ENCODE measurements around the gene FGGY.
"Not testable (repeated sequence)": the region's sequence is repeated elsewhere in the genome, so short reads cannot be mapped to it uniquely, and the experiment has no call there.

Gene FGGY

DNA sequence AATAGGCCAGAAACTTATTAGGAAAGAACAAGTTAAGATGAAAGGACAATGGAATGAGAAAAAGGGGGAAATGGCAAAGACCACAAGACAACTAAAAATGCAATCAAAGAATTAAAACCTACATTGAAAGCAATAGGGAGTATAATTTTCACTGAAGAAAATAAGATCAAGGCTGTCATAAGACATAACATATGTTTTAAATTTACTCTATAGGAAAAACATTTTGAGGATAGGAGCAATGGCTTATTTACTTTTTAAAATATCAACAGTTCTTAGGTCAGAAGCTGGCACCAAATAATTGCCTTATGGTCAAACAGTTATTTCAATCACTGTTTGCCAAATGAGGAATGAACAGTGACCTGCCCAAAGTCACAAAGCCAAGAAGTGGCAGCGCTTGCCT lies 346.6 kb downstream of the FGGY start:
- no peak for DNase-seq (ENCODE audit: low spot score)

DNA sequence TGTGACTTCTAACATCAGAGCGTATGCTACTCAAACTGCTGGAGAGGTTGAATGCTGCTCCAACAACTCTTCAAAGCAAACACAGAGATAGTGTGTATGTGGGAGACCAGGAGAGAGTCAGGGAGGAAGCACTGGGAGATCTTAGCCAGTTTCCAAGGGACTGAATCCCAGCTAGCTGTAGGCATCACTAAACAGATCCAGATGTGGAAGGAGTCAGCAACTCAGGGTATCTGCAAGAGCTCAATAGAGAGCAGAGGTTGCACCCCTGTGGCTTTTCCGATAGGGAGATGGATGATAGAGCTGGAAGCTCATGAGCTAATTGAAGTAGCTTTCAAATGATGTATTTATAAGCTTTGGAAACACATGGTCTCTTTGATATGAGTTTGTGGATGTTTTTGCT lies 349.0 kb downstream of the FGGY start:
- DNase-seq (ENCODE audit: low spot score), result no peak

DNA sequence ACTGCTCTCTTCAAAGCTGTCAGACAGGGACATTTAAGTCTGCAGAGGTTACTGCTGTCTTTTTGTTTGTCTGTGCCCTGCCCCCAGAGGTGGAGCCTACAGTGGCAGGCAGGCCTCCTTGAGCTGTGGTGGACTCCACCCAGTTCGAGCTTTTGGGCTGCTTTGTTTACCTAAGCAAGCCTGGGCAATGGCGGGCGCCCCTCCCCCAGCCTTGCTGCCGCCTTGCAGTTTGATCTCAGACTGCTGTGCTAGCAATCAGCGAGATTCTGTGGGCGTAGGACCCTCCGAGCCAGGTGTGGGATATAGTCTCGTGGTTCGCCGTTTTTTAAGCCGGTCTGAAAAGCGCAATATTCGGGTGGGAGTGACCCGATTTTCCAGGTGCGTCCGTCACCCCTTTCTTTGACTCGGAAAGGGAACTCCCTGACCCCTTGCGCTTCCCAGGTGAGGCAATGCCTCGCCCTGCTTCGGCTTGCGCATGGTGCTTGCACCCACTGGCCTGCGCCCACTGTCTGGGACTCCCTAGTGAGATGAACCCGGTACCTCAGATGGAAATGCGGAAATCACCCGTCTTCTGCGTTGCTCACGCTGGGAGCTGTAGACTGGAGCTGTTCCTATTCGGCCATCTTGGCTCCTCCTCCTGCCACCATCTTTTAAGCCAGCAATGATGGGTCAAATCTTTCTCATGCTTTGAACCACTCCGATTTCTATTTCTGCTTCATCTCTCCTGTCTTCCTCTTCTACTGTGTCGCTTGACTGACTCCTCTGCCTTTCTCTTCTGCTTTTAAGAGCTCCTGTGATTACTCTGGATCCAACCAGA lies 356.5 kb downstream of the FGGY start:
- DNase-seq (ENCODE audit: low spot score), result not testable (repeated sequence)

DNA sequence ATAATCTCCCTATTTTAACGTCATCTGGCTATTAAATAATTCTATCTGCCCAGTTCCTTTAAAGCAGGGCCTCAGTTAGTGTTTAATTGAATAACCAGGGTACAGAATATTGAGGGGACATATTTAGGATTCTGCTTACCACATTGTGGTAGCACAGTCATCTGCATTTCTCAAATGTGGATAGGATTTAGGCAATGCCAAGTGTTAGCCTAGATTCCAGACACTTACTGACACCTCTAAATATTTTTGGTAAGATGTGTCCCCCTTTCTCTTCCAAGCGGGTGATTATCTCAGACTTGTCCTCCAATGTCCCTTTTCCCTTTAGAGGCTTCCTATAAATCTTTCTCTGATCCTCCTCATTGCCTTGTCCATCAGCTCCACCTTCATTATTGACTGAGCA lies 357.1 kb downstream of the FGGY start:
- DNase-seq (ENCODE audit: low spot score), result no peak

DNA sequence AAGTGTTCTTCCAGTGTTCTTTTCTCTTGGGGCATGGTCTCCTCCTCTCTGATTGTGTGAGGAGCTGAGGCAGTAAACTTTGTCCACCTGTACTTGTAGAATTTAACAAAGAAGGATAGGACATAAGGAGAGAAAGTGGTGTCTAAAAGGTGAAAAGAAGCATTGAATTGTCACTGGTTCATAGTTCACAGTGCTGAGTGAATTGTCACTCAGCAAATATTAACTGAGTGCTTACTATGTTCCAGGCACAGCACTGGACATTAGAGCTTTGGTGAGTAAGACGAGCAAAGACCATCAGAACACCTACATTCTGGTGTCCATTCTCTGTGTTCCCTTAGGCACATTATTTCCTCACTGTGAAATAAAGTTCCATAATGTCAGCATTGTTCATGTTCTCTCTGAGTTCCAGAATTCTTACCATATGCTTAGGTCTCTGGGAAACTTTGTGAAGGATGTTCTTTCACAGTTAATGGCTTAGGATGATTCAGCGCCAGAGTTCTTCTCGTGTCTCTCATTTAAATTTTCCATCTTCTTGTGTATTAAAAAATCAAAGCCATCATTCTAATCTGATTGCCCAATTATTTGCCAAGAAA lies 361.1 kb downstream of the FGGY start:
- DNase-seq (ENCODE audit: low spot score), result no peak

DNA sequence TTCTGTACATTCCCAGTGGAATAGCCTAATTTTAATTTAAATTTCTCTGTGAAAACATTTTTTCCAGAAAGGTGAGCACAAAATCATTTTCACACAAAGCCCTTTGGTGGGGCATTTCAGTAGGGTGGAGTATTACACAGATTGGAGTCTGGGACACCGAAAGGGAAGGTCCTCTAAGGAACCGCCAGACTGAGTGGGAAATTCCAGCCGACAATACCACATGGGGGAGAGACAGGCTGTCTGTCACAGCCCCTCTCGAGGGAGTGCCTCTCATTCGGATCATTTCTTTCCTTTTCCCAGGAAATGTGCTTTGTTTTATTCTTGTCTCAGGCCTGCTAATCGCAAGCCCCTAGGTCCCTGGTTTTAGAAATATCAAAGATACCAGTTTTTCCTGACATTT lies 367.3 kb downstream of the FGGY start:
- no peak for DNase-seq (ENCODE audit: low spot score)

DNA sequence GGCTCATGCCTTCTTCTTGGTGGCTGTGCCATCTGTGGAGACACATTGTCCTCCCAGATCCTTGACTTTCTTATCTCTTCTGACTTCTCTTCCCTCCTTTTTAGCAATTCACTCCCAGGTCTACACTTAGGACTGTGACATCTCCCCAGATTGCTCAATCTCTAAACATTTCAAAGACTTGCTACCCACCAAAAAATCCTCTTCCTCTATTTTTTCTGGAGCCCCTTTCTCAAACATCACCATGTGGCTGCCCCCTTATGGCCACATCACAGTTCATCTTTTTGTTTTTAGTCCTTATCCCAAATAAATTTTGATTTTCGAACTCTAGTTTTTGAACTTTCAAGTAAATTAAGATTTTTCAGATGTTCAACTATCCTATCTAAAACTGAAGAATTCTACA lies 369.2 kb downstream of the FGGY start:
- no peak for DNase-seq (ENCODE audit: low spot score)

DNA sequence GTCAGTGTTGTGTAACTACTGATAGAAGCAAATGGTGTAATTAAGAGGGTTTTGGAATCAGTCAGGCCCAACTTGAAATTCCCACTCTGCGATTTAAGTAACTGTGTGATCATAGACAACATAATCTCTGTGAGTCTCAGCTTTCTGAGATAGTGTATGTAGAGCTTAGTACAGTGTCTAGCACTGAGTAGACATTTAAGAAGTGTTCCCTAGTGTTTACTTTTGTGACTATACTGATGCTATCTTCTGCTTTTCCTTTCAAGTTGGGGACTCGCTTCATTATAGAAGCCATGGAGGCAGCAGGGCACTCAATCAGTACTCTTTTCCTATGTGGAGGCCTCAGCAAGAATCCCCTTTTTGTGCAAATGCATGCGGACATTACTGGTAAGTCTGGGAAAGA lies 370.1 kb downstream of the FGGY start:
- DNase-seq (ENCODE audit: low spot score), result no peak

DNA sequence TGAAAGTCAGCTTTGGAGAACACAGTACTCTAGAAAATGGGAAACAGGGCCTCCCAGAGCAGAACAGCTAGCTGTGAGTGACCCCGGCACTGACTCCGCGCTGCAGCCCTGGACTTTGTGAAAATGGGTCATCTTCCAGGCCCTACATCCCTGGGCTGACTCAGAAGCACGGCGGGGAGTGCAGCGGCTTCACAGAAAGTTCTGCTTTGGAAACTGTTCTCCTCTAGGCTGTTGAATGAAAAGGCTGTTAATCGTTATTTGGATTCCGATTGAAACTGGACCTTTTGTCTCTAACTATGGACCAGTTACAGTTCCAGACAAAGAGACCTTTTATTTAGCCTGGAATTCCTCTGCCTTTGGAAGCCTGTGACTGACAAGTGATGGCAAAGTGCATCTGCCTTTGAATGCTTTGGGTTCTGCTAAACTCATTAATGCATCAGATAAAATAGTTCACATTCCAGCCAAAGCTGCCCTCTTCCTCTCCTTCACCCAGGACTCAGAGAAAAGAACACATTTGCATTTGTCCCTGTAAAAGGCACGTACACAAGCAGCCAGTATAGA lies 372.9 kb downstream of the FGGY start:
- DNase-seq (ENCODE audit: low spot score), result peak; percentile 86

DNA sequence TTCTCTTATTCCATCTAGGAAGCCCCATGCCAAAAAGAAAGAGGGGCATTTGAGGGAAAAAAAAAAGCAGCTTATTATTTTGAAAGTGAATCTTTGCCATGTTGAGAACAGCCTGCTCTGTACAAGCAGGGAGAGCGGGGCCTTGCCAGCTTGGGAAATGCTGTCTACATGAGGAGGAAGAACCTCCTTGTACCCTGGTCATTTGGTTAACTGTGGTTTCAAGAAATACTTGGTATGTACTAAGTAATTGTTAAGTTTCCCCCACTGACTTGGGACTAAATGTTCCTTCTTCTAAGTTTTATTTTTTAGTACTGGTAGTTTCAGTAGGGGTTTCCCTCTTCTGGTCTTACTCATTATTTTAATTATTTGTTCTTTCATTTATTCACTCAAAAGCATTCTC lies 373.8 kb downstream of the FGGY start:
- no peak for DNase-seq (ENCODE audit: low spot score)

DNA sequence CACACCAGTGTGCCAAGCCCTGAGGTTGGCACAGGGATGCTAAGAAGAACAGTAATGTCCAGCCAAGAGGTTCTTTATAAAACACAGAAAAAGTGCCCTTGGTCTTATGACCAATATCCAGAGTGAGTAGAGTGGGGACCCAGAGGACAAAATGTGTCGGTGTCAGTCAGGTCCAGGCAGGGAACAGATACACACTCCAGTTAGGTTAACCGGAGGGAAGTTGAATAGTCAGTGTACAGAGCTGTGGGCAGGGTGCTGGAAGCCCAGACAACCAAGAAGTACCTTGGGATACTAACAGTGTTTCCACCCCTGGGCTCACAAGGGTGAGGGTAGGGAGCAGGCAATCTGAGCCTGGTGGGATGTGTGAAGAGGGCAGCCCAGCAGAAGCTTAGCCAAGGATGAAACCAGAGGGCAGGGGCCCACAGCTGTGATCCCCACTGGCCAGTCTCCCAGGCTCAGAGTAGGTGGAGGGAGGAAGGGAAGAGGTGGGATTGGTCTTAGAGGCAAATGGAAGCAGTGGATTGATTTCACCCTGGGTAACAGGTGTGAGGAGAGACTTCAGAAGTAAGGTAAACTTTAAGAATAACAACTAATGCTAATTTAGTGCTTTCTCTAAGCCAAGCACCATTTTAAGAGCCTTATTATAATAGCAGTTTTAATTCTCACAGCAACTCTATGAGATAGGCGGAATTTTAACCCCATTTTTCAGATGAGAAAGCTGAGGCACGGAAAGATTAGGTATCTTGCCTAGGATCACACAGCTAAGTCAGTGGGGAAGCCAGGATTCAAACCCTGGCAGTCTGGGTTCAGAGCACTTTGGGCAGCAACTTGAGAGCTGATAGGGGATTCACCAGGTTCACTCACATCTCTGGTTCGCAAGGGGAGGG lies 374.4 kb downstream of the FGGY start:
- no peak for DNase-seq (ENCODE audit: low spot score)

DNA sequence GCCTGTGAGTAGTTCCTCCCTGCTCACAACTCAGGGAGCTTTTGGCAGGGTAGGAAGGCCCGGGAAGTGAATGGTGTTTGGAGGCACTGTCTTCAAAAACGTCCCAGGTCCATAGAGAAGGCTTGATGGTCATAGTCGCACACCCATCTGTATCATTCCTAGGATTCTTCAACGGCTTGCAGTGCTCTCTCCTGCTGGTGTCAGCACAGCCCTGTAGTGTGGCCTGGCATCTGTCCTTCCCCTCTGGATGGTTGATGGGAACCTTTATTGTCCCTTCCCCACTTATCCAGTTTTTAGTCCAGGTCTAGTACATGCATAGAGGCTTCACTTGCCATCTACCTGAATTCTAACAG lies 375.0 kb downstream of the FGGY start:
- DNase-seq (ENCODE audit: low spot score), result no peak

DNA sequence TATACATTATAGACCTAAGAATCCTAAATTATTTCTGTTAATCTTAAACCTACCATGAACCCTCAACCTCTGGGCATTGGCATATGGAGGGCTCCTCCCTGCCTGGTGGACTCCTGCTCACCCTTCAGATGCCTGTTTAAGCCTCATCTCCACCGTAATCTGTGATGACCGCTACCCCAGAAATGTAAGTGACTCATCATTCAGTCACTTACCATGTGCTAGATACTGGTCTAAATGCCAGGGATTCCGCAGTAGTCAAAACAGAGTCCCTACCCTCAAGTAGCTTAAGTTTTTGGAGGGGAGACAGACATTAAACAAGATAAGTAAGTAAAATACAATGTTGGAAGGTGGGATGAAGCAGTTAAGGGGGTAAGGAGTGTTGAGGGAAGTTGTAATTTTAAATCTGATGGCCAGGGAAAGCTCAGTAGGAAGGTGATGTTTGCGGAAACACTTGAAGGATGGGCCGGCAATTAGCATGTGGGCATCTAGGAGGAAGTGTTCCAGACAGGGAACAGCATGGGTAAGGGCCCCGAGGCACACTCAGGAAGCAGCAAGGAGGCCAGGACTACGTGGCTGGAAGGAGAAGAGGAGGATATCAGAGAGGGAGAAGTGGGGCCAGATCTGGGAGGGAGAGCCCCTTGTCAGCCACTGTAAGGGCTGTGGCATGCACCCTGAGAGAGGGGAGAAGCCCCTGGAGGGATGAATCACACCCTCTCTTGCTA lies 376.1 kb downstream of the FGGY start:
- no peak for DNase-seq (ENCODE audit: low spot score)

DNA sequence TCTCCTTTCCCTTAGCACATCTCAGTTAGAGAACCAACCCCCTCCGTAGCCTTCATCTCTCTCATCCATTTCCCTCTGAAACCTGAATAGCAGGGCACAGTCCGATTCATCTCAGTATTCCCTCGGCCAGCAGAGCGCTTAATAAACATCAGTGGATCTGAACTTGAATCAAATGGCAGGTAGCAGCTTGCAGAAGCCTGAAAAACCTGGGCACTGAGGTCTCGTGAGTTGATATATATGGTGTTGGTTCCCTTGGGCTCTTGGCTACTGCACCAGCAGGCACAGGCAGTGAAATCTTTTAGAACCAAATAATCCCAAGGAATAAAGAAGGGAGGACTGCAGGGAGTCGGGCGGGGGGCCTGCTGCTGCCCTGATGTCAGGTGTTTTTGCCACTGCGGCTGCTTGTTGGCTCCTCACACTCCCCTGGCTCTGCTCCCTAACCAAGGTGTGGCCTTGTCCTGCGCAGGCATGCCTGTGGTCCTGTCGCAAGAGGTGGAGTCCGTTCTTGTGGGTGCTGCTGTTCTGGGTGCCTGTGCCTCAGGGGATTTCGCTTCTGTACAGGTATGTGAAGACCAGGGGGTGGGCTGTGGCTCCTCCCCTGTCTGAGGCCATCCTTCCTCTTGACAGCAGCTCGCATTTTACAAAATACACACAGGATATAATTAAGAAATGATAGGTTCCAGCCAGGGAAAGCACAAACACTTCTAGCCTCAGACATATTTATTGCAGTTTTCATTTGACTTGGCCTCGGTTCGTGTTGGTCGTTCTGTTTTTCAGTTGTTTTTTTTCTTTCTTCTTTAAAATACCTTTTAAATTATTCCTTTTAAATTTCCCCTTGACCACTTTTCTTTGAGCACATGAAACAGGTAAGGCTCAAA lies 376.9 kb downstream of the FGGY start:
- DNase-seq (ENCODE audit: low spot score), result no peak

DNA sequence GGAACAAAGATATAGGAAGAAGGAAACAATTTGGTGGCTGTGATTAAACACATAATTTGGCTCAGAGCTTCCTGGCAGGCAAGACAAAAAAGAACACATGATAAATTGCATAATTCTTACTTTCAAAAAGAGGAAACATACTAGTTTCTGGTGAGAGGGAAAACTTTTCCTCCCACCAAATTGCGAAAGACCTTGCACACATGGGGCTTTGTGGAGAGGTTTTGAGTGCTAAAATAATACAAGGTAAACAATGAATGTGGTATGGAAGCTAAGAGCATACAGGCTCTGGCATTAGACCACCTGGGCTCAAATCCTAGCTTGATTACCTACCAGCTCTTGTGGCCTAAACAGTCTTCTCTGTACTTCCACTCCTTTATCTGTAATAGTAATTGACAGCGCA lies 377.7 kb downstream of the FGGY start:
- no peak for DNase-seq (ENCODE audit: low spot score)

DNA sequence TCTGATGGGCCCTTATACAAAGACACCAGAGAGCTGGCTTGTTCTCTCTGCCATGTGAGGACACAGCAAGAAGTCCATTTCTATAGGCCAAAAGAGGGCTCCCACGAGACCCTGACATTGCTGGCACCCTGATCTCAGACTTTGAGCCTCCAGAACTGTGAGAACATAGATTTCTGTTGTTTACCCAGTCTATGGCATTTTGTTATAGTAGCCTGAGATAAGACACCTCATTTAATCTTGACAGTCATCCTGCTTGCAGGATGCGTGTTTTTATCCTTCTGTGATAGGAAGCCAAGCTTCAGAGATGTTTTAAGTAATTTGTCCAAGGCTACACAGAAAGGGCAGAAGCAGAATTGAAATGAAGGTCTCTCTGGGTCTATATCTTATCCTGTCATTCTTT lies 379.0 kb downstream of the FGGY start:
- no peak for DNase-seq (ENCODE audit: low spot score)

DNA sequence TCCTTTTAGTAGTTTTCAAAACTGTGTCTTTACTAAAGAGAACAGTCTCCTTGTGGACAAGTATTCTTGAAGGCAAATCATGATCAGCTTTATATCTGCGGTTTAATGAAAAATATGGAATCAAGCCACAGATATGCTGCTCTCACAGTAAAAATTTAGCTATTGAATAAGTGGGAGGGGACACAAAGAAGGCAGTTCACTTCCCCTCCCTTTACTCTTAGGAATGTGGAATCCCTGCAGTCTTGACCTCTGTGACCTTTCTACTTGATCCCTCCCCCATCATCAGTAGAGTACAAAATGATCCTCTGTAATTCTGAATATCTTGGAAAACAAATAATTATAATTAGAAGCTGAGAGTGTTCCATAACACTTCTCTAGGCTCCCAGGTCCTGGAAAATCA lies 381.1 kb downstream of the FGGY start:
- DNase-seq (ENCODE audit: low spot score), result no peak

DNA sequence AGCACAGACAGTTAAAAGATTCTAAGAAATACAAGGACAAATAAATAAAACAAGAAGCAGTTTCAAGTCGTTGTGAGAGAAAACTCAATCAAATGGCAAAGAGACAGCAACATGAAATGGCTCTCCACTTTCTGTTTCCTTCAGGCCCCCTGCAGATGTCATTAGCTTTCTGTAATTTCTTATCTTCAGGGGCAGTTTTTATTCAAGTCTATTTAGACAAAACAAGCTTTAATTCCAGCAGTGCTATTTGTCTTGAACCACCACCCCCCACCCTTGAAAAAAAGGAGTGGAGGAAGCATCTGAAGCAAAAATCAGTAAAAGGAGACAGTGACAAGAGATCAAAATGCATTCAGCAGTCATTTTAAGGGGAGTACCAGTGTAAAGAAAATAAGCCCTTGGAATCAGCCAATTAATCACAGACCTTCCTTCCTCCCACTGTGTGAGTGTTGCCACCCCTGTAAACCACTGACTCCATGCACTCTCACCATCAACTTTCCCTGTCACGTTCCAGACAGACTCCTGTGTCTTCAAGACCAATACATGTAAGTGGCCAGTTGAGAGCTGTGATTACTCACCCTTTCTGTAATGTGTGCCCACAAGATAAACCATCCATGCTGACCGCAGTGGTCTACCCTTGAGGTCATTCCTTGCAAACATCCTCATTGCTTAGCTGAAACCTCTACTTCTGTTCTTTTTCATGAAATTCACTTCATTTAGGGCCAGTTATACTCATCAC lies 381.8 kb downstream of the FGGY start:
- DNase-seq (ENCODE audit: low spot score), result no peak

DNA sequence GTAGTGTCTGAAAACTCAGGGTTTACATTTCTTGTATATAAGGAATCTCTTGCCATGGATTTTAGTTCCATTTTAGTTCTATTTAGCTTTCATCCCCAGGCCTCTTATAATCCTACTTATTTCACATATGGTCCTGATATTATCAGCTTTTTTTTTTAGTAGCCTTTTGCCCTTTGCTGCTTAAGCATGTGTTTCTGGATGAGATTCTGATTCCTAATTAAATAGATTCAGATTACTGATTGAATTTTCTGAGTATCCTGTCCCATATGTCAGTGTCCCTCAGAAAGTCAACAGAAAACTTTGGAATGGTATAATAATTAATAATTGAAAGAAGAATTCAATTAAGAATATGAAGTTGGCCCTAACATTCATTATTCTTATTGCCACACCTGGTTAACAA lies 383.1 kb downstream of the FGGY start:
- DNase-seq (ENCODE audit: low spot score), result no peak

DNA sequence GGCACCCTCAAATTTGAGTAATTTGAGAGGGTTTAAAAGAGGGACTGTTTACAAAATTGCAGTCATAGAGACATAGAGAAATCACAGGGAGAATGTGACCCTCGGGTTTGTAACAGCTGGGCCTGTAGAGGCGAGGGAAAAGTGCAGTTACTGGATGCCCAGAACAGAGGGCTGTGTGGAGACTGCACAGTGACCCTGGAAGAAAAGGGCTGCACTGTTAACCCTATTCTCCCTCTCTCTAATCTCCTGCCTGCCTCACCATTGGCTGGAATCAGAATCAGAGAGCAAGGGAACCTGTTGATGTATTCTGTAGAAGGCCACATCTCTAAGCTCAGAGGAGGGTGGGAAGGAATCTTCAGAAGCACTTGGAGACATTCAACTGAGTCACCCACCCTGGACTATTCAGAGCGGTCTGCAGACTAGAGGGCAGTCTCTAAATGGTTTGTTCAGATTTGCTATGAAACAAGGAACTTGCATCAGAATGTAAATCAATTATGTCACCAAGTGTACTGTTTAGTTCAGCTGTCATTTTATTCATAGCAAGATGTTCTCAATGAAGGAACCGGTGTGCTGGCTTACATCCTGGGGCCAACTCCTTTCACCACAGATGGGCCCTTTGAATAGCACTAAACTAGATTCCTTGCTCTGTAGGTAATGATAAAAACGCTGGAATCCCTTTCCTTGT lies 385.6 kb downstream of the FGGY start:
- DNase-seq (ENCODE audit: low spot score), result no peak
